ENCODE results near the gene TDRKH.
"Not testable (repeated sequence)": the region's sequence is repeated elsewhere in the genome, so short reads cannot be mapped to it uniquely, and the experiment has no call there.

The TDRKH gene

GRCh38 chr1:151779852-151780251, 10.4 kb downstream of the TDRKH start:
- DNase-seq, result no peak
- no peaks in the 10 kb centered on the region for H3K27me3 ChIP-seq
- no peaks in the 10 kb centered on the region for H3K4me1 ChIP-seq
- H3K4me3 ChIP-seq (ENCODE audit: low read depth, low read length), result no peak overlapping the region
- no peak for TF ChIP-seq CTCF (IDR thresholded peaks at IDR 0.05; ENCODE audit: low read depth, low read length)
- H3K36me3 ChIP-seq, result peaks cover 19% of the 10 kb centered on the region
- H3K9me3 ChIP-seq, result no peaks in the 10 kb centered on the region

GRCh38 chr1:151777317-151777716, 13.0 kb downstream of the TDRKH start:
- H3K4me1 ChIP-seq, result no peaks in the 10 kb centered on the region
- H3K36me3 ChIP-seq, result peaks cover 19% of the 10 kb centered on the region
- TF ChIP-seq CTCF (IDR thresholded peaks at IDR 0.05; ENCODE audit: low read depth, low read length), result no peak
- no peaks in the 10 kb centered on the region for H3K27me3 ChIP-seq
- DNase-seq, result no peak
- H3K4me3 ChIP-seq (ENCODE audit: low read depth, low read length), result no peak overlapping the region
- no peaks in the 10 kb centered on the region for H3K9me3 ChIP-seq

GRCh38 chr1:151776665-151777062, 13.6 kb downstream of the TDRKH start:
- no peak for DNase-seq
- H3K36me3 ChIP-seq, result peaks cover 19% of the 10 kb centered on the region
- H3K27me3 ChIP-seq, result no peaks in the 10 kb centered on the region
- no peaks in the 10 kb centered on the region for H3K9me3 ChIP-seq
- no peak for TF ChIP-seq CTCF (IDR thresholded peaks at IDR 0.05; ENCODE audit: low read depth, low read length)
- H3K4me3 ChIP-seq (ENCODE audit: low read depth, low read length), result no peak overlapping the region
- H3K4me1 ChIP-seq, result no peaks in the 10 kb centered on the region

GRCh38 chr1:151775894-151776664, 14.2 kb downstream of the TDRKH start:
- H3K36me3 ChIP-seq, result peaks cover 19% of the 10 kb centered on the region
- no peak for TF ChIP-seq CTCF (IDR thresholded peaks at IDR 0.05; ENCODE audit: low read depth, low read length)
- no peak overlapping the region for H3K4me3 ChIP-seq (ENCODE audit: low read depth, low read length)
- no peaks in the 10 kb centered on the region for H3K4me1 ChIP-seq
- no peaks in the 10 kb centered on the region for H3K27me3 ChIP-seq
- DNase-seq, result no peak
- no peaks in the 10 kb centered on the region for H3K9me3 ChIP-seq

- H3K36me3 ChIP-seq, result peaks cover 19% of the 10 kb centered on the region
- TF ChIP-seq CTCF (IDR thresholded peaks at IDR 0.05; ENCODE audit: low read depth, low read length), result no peak
Measured at GRCh38 chr1:151774256-151774922, 15.9 kb downstream of the TDRKH start.

GRCh38 chr1:151773702-151774101, 16.6 kb downstream of the TDRKH start:
- Histone ChIP-seq H3K4me3 (ENCODE audit: low read depth, low read length) (no peak overlapping the region), H3K4me1 (no peaks in the 10 kb centered on the region), H3K36me3 (peaks cover 19% of the 10 kb centered on the region), H3K27me3 (no peaks in the 10 kb centered on the region), H3K9me3 (no peaks in the 10 kb centered on the region)
- DNase-seq, result no peak
- no peak for TF ChIP-seq CTCF (IDR thresholded peaks at IDR 0.05; ENCODE audit: low read depth, low read length)

More at GRCh38 chr1:151774256-151774922, 15.9 kb downstream of the TDRKH start:
- DNase-seq, result no peak
- Histone ChIP-seq H3K9me3 (no peaks in the 10 kb centered on the region), H3K4me1 (no peaks in the 10 kb centered on the region), H3K4me3 (ENCODE audit: low read depth, low read length) (no peak overlapping the region), H3K27me3 (no peaks in the 10 kb centered on the region)

- DNase-seq, result peak; percentile 7
- not testable (repeated sequence) for H3K4me1 ChIP-seq; H3K36me3 ChIP-seq; H3K9me3 ChIP-seq; H3K4me3 ChIP-seq (ENCODE audit: low read depth, low read length); H3K27me3 ChIP-seq
Measured at GRCh38 chr1:151769270-151769669, 21.0 kb downstream of the TDRKH start.

- H3K27me3 ChIP-seq; H3K9me3 ChIP-seq; H3K4me1 ChIP-seq; H3K4me3 ChIP-seq (ENCODE audit: low read depth, low read length); H3K36me3 ChIP-seq; DNase-seq: not testable (repeated sequence)
Measured at GRCh38 chr1:151768351-151769066, 21.8 kb downstream of the TDRKH start.

Data from BE2C (cell line).